H9 (cell line): Measurements from ENCODE around the gene SAMMSON. TPM values are rescaled to one million over a fixed set of nuclear protein-coding genes. Genes with fewer than 3 reads are reported as not detected.

Source experiments
- DNase-seq: peaks from one replicate; pipeline ENCODE4 v3.0.0-alpha.2; 2017
- H2AFZ ChIP-seq: one replicate; pipeline ENCODE4 v1.6.1; 2013; ENCODE audit warnings: mild to moderate bottlenecking, low read length, control low read depth, moderate library complexity
- H2AK5ac ChIP-seq: 2 replicates; pipeline ENCODE4 v1.6.1; 2013; ENCODE audit warnings: low read length, control low read depth, mixed read lengths; ENCODE audit not compliant: insufficient read length
- H2BK120ac ChIP-seq: one replicate; pipeline ENCODE4 v1.6.1; 2013; ENCODE audit warnings: low read depth, mild to moderate bottlenecking, low read length, control low read depth, inconsistent platforms; ENCODE audit not compliant: poor library complexity, severe bottlenecking
- H2BK12ac ChIP-seq: 2 replicates; pipeline ENCODE4 v1.6.1; 2013; ENCODE audit warnings: low read length, control low read depth, mixed read lengths, low read depth; ENCODE audit not compliant: insufficient read length
- H2BK15ac ChIP-seq: 2 replicates; pipeline ENCODE4 v1.6.1; 2013; ENCODE audit warnings: low read depth, low read length, control low read depth
- H2BK20ac ChIP-seq: one replicate; pipeline ENCODE4 v1.6.1; 2013; ENCODE audit warnings: low read depth, mild to moderate bottlenecking, low read length, control low read depth, inconsistent platforms; ENCODE audit not compliant: poor library complexity, severe bottlenecking
- H2BK5ac ChIP-seq: 2 replicates; pipeline ENCODE4 v1.6.1; 2013; ENCODE audit warnings: low read length, control low read depth, mixed read lengths; ENCODE audit not compliant: insufficient read length
- H3K14ac ChIP-seq: 2 replicates; pipeline ENCODE4 v1.6.1; 2013; ENCODE audit warnings: low read length, control low read depth; ENCODE audit not compliant: insufficient read depth
- H3K18ac ChIP-seq: 2 replicates; pipeline ENCODE4 v1.6.1; 2013; ENCODE audit warnings: low read depth, mild to moderate bottlenecking, mixed read lengths, low read length, control low read depth; ENCODE audit not compliant: insufficient read length
- H3K23ac ChIP-seq: 2 replicates; pipeline ENCODE4 v1.6.1; 2013; ENCODE audit warnings: low read length, control low read depth, mixed read lengths, low read depth; ENCODE audit not compliant: insufficient read length
- H3K23me2 ChIP-seq: 2 replicates; pipeline ENCODE4 v1.6.1; 2013; ENCODE audit warnings: low read depth, mild to moderate bottlenecking, mixed read lengths, low read length, control low read depth; ENCODE audit not compliant: insufficient read length, poor library complexity, severe bottlenecking
- H3K27ac ChIP-seq: 2 replicates; pipeline ENCODE4 v1.5.1; 2013; ENCODE audit warnings: low read length, control low read depth, mixed read lengths, low read depth; ENCODE audit not compliant: insufficient read length
- H3K27me3 ChIP-seq: 2 replicates; pipeline ENCODE4 v1.6.1; 2013; ENCODE audit warnings: low read length, control low read depth, inconsistent platforms; ENCODE audit not compliant: insufficient read depth
- H3K4ac ChIP-seq: 2 replicates; pipeline ENCODE4 v1.6.1; 2013; ENCODE audit warnings: low read depth, mild to moderate bottlenecking, control low read depth, inconsistent platforms, low read length, moderate library complexity
- H3K4me1 ChIP-seq: 2 replicates; pipeline ENCODE4 v1.6.1; 2013; ENCODE audit warnings: low read length, control low read depth, inconsistent platforms; ENCODE audit not compliant: insufficient read depth
- H3K4me2 ChIP-seq: 2 replicates; pipeline ENCODE4 v1.6.1; 2013; ENCODE audit warnings: low read length, control low read depth, mixed read lengths; ENCODE audit not compliant: insufficient read length, insufficient read depth
- H3K56ac ChIP-seq: 2 replicates; pipeline ENCODE4 v1.6.1; 2013; ENCODE audit warnings: low read depth, mild to moderate bottlenecking, mixed read lengths, low read length, control low read depth; ENCODE audit not compliant: insufficient read length
- H3K79me1 ChIP-seq: 2 replicates; pipeline ENCODE4 v1.6.1; 2013; ENCODE audit warnings: low read depth, mild to moderate bottlenecking, moderate library complexity, low read length, control low read depth, inconsistent platforms; ENCODE audit not compliant: insufficient read depth, poor library complexity, severe bottlenecking
- H3K79me2 ChIP-seq: 2 replicates; pipeline ENCODE4 v1.6.1; 2013; ENCODE audit warnings: low read length, control low read depth, inconsistent platforms; ENCODE audit not compliant: insufficient read depth
- H3K9ac ChIP-seq: 2 replicates; pipeline ENCODE4 v1.6.1; 2013; ENCODE audit warnings: low read length, control low read depth, mixed read lengths; ENCODE audit not compliant: insufficient read length; ENCODE audit errors: extremely low read depth
- H3K9me3 ChIP-seq: one replicate; pipeline ENCODE4 v1.6.1; 2013; ENCODE audit warnings: low read depth, low read length, inconsistent platforms; ENCODE audit not compliant: control insufficient read depth
- H3T11ph ChIP-seq: one replicate; pipeline ENCODE4 v1.6.1; 2013; ENCODE audit warnings: mild to moderate bottlenecking, low read length, control low read depth, inconsistent platforms
- H4K20me1 ChIP-seq: one replicate; pipeline ENCODE4 v1.6.1; 2013; ENCODE audit not compliant: control insufficient read depth, insufficient read length, insufficient read depth
- H4K5ac ChIP-seq: 2 replicates; pipeline ENCODE4 v1.6.1; 2013; ENCODE audit warnings: low read depth, mild to moderate bottlenecking, mixed read lengths, low read length, control low read depth; ENCODE audit not compliant: insufficient read length
- H4K8ac ChIP-seq: replicated peaks from 2 replicates; pipeline ENCODE4 v1.6.1; 2013; ENCODE audit warnings: low read length, control low read depth, mixed read lengths, low read depth; ENCODE audit not compliant: insufficient read length
- H4K91ac ChIP-seq: 2 replicates; pipeline ENCODE4 v1.6.1; 2013; ENCODE audit warnings: low read depth, mild to moderate bottlenecking, moderate library complexity, mixed read lengths, low read length, control low read depth; ENCODE audit not compliant: insufficient read length
- H3K27ac Mint-ChIP-seq, 3 experiments: 2 replicates in 2 of 3; 3 replicates in 1 of 3; pipeline ENCODE4 v1.8.0; 2020 to 2021; ENCODE audit warnings: mixed read lengths in 3 of 3, mild to moderate bottlenecking in 1 of 3, moderate library complexity in 1 of 3
- H3K27me3 Mint-ChIP-seq: 2 replicates; pipeline ENCODE4 v1.8.0; 2021; ENCODE audit warnings: low read depth, mild to moderate bottlenecking, moderate library complexity, mixed read lengths
- H3K36me3 Mint-ChIP-seq, 3 experiments: 2 replicates in 2 of 3; 3 replicates in 1 of 3; pipeline ENCODE4 v1.8.0; 2020 to 2021; ENCODE audit warnings: low read depth in 3 of 3, mixed read lengths in 3 of 3; ENCODE audit not compliant: insufficient read depth in 1 of 3
- H3K4me1 Mint-ChIP-seq, 2 experiments: 2 replicates each; pipeline ENCODE4 v1.8.0; 2020; ENCODE audit warnings: mixed read lengths in 2 of 2
- H3K4me3 Mint-ChIP-seq, 2 experiments: 2 replicates in 1 of 2; 3 replicates in 1 of 2; pipeline ENCODE4 v1.8.0; 2020 to 2021; ENCODE audit warnings: mild to moderate bottlenecking in 2 of 2, mixed read lengths in 2 of 2, moderate library complexity in 1 of 2
- H3K9me3 Mint-ChIP-seq, 2 experiments: 2 replicates in 1 of 2; 3 replicates in 1 of 2; pipeline ENCODE4 v1.8.0; 2020; ENCODE audit warnings: mild to moderate bottlenecking in 2 of 2, mixed read lengths in 2 of 2, moderate library complexity in 1 of 2
- WGBS: extraction: QIAGEN DNeasy Blood & Tissue Kit; methylation state at CpG from one replicate; pipeline ENCODE4 v1.1.7; 2013; ENCODE audit warnings: missing lambda C conversion rate, low lambda C conversion rate, mixed read lengths; ENCODE audit not compliant: insufficient read length; ENCODE audit errors: extremely low coverage; 5-methylcytosine and 5-hydroxymethylcytosine counted together
- long read RNA-seq: library from polyadenylated mRNA; unstranded; transcript quantifications from one replicate; pipeline ENCODE4 v2.0.0, GENCODE V29; 2020
- total RNA-seq: library from RNA; stranded (reverse); gene quantifications from 2 replicates; pipeline ENCODE4 v1.2.1, GENCODE V29; 2021
- TF ChIP-seq, protein P1 (sequence below): fragments of 200-600 bp; sonication (generic); conservative IDR thresholded peaks from 3 replicates; pipeline ENCODE4 v1.8.0; 2021; ENCODE audit warnings: antibody characterized with exemption, mild to moderate bottlenecking

SAMMSON gene
- total RNA-seq, result not detected in 2 replicates
- long read RNA-seq, result 0 reads

DNA sequence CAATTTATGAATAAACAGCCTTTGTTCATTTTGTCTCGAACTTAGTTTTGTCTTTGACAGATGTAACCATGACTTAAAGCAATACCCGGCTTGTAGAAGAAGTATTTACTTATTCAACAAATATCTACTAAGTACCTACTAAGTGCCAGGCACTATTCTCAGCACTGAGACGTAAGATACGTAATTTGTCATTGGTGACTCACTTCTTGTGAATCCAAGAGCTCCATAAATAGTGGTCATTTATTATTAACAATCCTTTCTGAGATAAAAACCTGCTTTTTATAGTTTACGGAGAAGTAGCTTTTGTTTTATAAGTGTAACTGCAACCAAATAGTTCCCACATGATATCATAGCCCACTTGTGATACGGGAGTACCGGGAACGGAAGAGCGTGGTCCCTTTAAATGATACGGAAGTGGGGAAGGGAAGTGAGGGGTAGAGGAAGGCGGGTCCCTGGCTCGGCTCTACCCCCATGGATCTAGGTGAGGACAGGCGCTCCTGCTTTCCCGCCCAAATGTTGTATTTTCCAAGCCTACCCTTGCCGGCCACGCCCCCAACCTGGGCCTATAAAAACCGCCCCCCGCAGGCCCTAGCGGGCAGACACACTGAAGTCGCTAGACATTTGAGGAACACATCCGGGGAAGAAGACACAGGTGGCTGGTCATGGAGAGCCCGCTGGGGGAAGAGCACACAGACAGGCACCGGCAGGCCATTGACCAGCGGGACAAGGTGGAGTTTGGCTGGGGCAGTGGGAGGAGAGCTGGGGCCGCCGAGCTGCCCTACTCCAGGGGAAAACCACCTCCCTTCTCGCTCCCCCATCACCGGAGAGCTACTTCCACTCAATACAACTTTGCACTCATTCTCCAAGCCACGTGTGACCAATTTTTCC lies at the start of gene SAMMSON:
Gene SAMMSON, plus strand, starts transcription at position 594 of the 888 bp plus-strand sequence.
- Histone ChIP-seq H4K91ac (no peak within 1 kb of the TSS), H4K8ac (no peak within 1 kb of the TSS), H3K9ac (no peak within 1 kb of the TSS), H3K4me2 (no peak within 1 kb of the TSS), H2BK120ac (no peak within 1 kb of the TSS), H3K79me2 (no peaks in the 10 kb centered on the region), H2BK12ac (no peak within 1 kb of the TSS), H4K5ac (no peak within 1 kb of the TSS), H3K79me1 (no peaks in the 10 kb centered on the region), H2AK5ac (no peak within 1 kb of the TSS), H3K4ac (no peak within 1 kb of the TSS), H3K23me2 (no peaks in the 10 kb centered on the region), H2BK20ac (no peak within 1 kb of the TSS), H3K56ac (no peak within 1 kb of the TSS), H3K27ac (no peak within 1 kb of the TSS), H3T11ph (no peak within 1 kb of the TSS), H2BK15ac (no peak within 1 kb of the TSS), H3K9me3 (no peaks in the 10 kb centered on the region), H3K14ac (no peak within 1 kb of the TSS), H3K27me3 (no peaks in the 10 kb centered on the region), H4K20me1 (no peaks in the 10 kb centered on the region), H2BK5ac (no peak within 1 kb of the TSS), H3K18ac (no peak within 1 kb of the TSS), H3K4me1 (peaks cover 3% of the 10 kb centered on the region; the same call in 1 of the 2 replicates), H3K23ac (no peak within 1 kb of the TSS), H2AFZ (no peak within 1 kb of the TSS)
- DNase-seq, result peak; percentile 65
- no CpG with 5 or more reads among the region's 29 CpGs for WGBS
- Mint-ChIP-seq H3K4me1 (peaks cover 14 to 16% of the 10 kb centered on the region in 2 experiments), H3K36me3 (no peaks in the 10 kb centered on the region), H3K9me3 (no peaks in the 10 kb centered on the region), H3K4me3 (no peak within 1 kb of the TSS), H3K27me3 (no peaks in the 10 kb centered on the region; the same call in 1 of the 2 replicates), H3K27ac (0 out of 7 replicates have a peak within 1 kb of the TSS, but pooled peaks of 1 of the 3 experiments have one; percentile 1)
- TF ChIP-seq, protein P1, sequence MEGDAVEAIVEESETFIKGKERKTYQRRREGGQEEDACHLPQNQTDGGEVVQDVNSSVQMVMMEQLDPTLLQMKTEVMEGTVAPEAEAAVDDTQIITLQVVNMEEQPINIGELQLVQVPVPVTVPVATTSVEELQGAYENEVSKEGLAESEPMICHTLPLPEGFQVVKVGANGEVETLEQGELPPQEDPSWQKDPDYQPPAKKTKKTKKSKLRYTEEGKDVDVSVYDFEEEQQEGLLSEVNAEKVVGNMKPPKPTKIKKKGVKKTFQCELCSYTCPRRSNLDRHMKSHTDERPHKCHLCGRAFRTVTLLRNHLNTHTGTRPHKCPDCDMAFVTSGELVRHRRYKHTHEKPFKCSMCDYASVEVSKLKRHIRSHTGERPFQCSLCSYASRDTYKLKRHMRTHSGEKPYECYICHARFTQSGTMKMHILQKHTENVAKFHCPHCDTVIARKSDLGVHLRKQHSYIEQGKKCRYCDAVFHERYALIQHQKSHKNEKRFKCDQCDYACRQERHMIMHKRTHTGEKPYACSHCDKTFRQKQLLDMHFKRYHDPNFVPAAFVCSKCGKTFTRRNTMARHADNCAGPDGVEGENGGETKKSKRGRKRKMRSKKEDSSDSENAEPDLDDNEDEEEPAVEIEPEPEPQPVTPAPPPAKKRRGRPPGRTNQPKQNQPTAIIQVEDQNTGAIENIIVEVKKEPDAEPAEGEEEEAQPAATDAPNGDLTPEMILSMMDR, result no peak
